ENCODE results near the gene IMPDH2.
A peak's percentile ranks its signal among the peaks of the same experiment; 100 is the strongest.
"Not testable (repeated sequence)": the region's sequence is repeated elsewhere in the genome, so short reads cannot be mapped to it uniquely, and the experiment has no call there.

IMPDH2 gene

GRCh38 chr3:49021213-49021812 is 7.9 kb downstream of the IMPDH2 start:
- peak; percentile 98 for DNase-seq

- no peak for DNase-seq
Observed at GRCh38 chr3:49020330-49021212, 8.6 kb downstream of the IMPDH2 start.

GRCh38 chr3:49019941-49020329 is 9.3 kb downstream of the IMPDH2 start:
- DNase-seq, result no peak

- no peak for DNase-seq
Observed at GRCh38 chr3:49018707-49019006, 10.5 kb downstream of the IMPDH2 start.

GRCh38 chr3:49017971-49018706 is 11.1 kb downstream of the IMPDH2 start, which contains the start of gene DALRD3:
Gene DALRD3 (minus strand): TSS chr3:49018580. CDS start chr3:49018564, 16 bp downstream.
- DNase-seq, result peak; percentile 50

GRCh38 chr3:49017229-49017970 is 11.8 kb downstream of the IMPDH2 start:
- DNase-seq, result no peak

- DNase-seq, result no peak
Observed at GRCh38 chr3:49016414-49017228, 12.6 kb downstream of the IMPDH2 start.

- DNase-seq, result no peak
Observed at GRCh38 chr3:49015765-49016164, 13.4 kb downstream of the IMPDH2 start.

GRCh38 chr3:49015072-49015471 is 14.1 kb downstream of the IMPDH2 start:
- DNase-seq, result no peak

- peak; percentile 10 for DNase-seq
Observed at GRCh38 chr3:49013738-49014660, 15.2 kb downstream of the IMPDH2 start.

- DNase-seq, result no peak
Observed at GRCh38 chr3:49013113-49013737, 16.0 kb downstream of the IMPDH2 start.

- DNase-seq, result no peak
Observed at GRCh38 chr3:49012441-49013017, 16.7 kb downstream of the IMPDH2 start.

GRCh38 chr3:49009396-49009795 is 19.8 kb downstream of the IMPDH2 start:
- no peak for DNase-seq

- DNase-seq, result not testable (repeated sequence)
Observed at GRCh38 chr3:49008627-49009026, 20.6 kb downstream of the IMPDH2 start.

GRCh38 chr3:49007771-49008528 is 21.2 kb downstream of the IMPDH2 start:
- peak; percentile 77 for DNase-seq

GRCh38 chr3:49007068-49007770 is 22.0 kb downstream of the IMPDH2 start, which contains the start of gene WDR6:
Gene WDR6 (plus strand): TSS chr3:49007391. CDS start chr3:49007432, 41 bp downstream.
- peak; percentile 92 for DNase-seq

- no peak for DNase-seq
Observed at GRCh38 chr3:49006408-49007067, 22.7 kb downstream of the IMPDH2 start.

- no peak for DNase-seq
Observed at GRCh38 chr3:49005998-49006397, 23.2 kb downstream of the IMPDH2 start.
